ENCODE data around the gene DRD3.

Gene DRD3

DNA sequence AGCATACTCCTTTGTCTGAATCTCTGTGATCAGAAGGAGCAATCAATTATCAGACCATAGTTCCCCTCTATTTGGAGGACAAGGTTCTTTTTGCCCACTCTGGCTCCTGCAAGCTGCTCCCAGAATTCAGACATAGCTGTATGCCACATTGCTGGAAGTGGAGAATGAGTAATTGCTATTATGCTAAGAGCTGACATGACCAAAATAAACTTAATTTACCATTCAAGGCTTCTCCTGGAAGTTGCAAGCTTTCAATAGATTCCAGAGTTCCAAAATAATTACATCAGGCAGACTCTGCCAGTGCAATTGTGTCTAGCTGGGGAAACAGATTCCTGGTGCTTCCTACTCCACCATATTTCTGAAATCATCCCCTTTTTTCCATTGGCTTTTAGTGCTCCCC is 7.6 kb upstream of the DRD3 start:
- no peak for DNase-seq (ENCODE audit: low read depth)
- TF ChIP-seq, protein P1, sequence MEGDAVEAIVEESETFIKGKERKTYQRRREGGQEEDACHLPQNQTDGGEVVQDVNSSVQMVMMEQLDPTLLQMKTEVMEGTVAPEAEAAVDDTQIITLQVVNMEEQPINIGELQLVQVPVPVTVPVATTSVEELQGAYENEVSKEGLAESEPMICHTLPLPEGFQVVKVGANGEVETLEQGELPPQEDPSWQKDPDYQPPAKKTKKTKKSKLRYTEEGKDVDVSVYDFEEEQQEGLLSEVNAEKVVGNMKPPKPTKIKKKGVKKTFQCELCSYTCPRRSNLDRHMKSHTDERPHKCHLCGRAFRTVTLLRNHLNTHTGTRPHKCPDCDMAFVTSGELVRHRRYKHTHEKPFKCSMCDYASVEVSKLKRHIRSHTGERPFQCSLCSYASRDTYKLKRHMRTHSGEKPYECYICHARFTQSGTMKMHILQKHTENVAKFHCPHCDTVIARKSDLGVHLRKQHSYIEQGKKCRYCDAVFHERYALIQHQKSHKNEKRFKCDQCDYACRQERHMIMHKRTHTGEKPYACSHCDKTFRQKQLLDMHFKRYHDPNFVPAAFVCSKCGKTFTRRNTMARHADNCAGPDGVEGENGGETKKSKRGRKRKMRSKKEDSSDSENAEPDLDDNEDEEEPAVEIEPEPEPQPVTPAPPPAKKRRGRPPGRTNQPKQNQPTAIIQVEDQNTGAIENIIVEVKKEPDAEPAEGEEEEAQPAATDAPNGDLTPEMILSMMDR (conservative IDR thresholded peaks at IDR 0.05; ENCODE audit: low read depth, low read length), result no peak
- H3K4me3 ChIP-seq (ENCODE audit: low read depth, low read length), result no peak overlapping the region

- peak; percentile 71 for DNase-seq (ENCODE audit: low read depth)
- TF ChIP-seq, protein P1 (conservative IDR thresholded peaks at IDR 0.05; ENCODE audit: low read depth, low read length), result peak; percentile 66
- no peak overlapping the region for H3K4me3 ChIP-seq (ENCODE audit: low read depth, low read length)
Observed at GRCh38 chr3:114179575-114179974, 723 bp upstream of the DRD3 start.

DNA sequence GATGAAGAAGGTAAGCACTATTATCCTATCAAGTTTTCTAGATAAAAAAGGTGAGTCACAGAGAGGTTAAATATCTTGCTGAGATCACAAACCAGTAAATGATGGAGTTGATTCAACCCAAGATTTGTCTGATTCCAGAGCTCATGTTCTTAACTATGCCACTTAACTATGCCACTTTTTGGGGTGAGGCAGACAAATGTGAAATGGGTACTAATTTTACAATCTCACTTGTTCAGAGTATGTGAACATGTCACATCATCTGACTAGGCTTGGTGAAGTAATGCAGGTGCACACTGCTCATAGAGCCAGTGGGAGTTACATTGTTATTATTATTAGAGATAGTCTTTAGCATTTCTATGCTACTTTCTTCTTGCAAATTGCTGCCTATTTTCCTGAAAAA is 2.0 kb downstream of the DRD3 start:
- TF ChIP-seq, protein P1 (conservative IDR thresholded peaks at IDR 0.05; ENCODE audit: low read depth, low read length), result no peak
- DNase-seq (ENCODE audit: low read depth), result no peak
- no peak overlapping the region for H3K4me3 ChIP-seq (ENCODE audit: low read depth, low read length)

GRCh38 chr3:114176487-114176886 is 2.4 kb downstream of the DRD3 start:
- no peak overlapping the region for H3K4me3 ChIP-seq (ENCODE audit: low read depth, low read length)
- DNase-seq (ENCODE audit: low read depth), result no peak
- TF ChIP-seq, protein P1 (conservative IDR thresholded peaks at IDR 0.05; ENCODE audit: low read depth, low read length), result no peak

- TF ChIP-seq, protein P1 (conservative IDR thresholded peaks at IDR 0.05; ENCODE audit: low read depth, low read length), result no peak
- DNase-seq (ENCODE audit: low read depth), result no peak
- H3K4me3 ChIP-seq (ENCODE audit: low read depth, low read length), result no peak overlapping the region
Observed at GRCh38 chr3:114175204-114175987, 3.5 kb downstream of the DRD3 start.

- DNase-seq (ENCODE audit: low read depth), result no peak
- H3K4me3 ChIP-seq (ENCODE audit: low read depth, low read length), result no peak overlapping the region
- TF ChIP-seq, protein P1 (conservative IDR thresholded peaks at IDR 0.05; ENCODE audit: low read depth, low read length), result no peak
Observed at GRCh38 chr3:114171677-114172076, 7.2 kb downstream of the DRD3 start.

DNA sequence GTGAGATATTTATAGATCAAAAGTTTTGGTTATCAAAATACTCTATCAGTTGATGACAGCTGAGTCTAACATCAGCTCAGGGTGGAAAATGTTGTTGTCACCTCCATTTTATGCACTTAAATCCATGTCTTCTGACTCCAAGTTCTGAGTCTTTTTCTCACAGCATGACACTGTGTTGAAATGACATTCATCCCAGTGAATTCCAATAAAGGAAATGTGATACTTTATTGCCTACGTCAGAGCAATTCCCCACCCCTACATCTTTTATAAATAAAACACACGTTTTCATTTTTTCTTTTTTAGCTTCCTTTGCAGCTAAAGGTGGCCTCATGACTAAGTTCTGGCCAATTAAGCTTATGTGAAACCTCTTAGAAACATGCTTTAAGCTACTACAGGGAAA is 10.7 kb downstream of the DRD3 start:
- no peak for DNase-seq (ENCODE audit: low read depth)
- TF ChIP-seq, protein P1 (conservative IDR thresholded peaks at IDR 0.05; ENCODE audit: low read depth, low read length), result no peak
- no peak overlapping the region for H3K4me3 ChIP-seq (ENCODE audit: low read depth, low read length)

Measured in choroid plexus epithelial cell (primary cell).